ENCODE data around the gene ZFPM1.

ZFPM1 gene

DNA sequence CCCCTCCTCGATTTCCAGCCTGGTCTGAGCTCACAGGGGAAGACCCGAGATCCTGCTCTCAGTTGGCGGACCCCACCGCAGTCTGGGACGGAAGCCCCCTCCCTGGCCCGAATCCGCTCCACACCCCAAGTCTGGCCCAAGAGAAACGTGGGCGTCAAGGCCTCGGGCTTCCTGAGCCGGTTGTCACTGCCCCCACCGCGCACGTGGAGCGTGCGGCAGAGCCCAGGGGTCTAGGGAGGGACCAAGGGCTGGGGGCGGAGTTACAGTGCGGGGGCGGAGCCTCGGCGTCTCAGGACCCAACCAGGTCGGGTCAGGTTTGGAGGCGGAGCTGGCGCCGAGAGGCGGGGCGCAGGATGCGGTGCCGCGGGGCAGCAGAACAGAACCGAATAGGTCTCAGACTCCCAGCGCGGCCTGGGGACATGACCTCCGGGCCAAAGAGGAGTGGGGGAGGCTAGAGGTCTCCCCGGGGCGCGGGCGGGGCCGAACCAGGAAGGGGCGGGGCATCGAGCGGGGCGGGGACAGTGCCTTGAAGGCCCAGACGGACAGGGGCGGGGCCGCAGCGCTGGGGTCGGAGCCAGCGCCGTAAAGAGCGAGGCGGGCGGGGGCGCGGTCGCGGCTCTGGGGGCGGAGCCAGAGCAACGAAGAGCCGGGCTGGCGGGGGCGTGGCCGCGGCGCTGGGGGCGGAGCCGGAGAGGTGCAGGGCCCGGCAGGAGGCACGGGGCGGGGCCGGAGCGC lies 431 bp upstream of the ZFPM1 start:
- peak; percentile 98 to 99 for DNase-seq

DNA sequence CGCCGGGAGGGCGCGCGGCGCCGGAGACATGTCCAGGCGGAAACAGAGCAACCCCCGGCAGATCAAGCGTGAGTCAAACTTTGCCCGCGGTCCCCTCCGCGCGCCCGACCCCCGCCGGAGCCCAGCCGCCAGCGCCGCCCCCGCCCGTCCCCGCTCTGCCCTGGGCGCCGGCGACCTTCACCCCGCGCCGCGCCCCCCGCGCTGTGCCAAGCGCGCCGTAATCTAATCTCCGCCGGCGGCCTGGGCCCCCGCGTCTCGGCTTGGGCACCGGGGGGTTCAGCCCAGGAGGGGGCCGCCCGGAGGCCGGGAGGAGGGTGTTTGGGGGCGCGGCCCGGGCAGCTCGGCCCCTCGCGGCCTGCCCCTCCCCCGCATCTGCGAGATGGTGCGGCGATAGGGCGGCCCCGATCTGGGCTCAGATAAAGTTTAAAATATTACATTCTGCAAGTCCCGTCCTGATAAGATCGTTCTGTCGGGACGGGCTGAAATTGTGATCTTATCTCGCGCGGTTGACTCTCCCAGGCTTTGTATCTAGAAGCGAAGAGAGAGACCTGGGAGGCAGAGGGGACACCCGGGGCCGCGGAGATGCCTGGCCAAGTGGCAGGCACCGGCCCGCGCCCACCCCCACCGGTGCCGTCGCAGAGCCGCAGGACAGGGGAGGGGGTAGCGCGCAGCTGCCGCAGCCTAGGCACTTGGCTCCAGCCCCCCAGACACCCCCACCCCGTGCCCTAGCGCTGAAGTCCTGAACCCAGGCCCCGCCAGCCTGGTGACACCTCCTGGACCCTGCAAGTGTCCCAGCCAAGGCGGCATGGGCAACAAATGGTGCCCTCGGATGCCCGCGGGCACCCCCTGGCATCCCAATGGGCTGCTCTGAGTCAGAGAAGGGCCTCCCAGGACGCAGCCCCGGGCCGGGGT lies 787 bp downstream of the ZFPM1 start:
- DNase-seq, result peak in 1 of 2 donors; percentile 31

DNA sequence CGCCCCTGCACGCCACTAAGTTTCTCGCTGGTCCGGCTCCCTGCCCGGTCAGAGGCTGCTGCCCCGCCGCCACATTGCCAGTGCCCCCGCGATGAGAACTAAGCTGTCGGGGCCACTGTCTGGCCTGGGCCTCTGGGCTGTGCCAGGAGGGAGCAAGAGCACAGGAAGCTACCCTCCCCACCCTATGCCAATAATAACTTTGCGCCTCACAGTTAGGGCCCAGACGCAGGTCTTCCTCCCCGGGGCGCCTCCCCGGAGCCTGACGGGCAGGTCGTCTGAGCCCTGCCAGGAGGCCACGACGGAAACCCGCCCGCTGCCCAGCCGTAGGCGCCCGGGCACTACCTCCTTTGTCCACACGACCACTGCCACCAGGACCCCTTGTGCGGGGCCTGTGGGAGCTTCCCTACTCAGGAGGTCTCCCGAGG lies 1.5 kb downstream of the ZFPM1 start:
- peak in 1 of 2 donors; percentile 48 for DNase-seq

DNA sequence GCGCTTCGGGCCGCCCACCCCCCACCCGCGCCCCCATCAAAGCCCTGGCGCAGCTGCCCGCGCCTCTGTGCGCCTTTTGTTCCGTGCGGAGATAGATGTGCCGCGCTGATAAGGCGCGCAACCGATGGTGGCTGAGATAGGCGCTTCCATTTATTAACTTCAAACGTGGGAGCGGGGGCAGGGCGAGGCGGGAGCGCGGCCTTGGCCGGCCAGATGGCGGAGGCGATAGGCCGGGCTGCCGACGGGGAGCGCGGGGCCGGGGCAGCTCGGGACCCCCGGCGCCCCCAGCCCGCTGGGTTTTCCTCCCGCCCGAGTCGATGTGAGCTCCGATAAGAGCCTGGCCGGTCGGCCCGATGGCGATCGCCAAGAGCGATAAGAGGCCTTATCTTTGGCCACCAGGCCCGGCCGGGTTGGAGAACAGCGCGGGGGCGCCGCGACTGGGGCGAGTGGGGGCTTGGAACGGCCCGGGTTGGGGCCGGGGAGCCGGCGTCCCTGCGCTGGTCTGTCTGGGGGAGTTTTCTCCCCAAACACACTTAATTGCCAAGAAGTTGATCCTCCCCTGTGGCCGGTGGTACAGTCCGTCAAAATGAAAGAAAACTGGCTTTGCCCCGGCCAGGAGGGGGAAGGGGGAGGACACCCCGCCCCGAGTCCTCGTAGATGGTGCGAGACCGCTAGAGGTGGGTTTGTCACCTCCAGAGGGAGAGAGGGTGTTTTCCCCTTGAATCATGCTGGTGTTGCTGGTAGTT lies 2.7 kb downstream of the ZFPM1 start:
- peak; percentile 72 to 78 for DNase-seq

DNA sequence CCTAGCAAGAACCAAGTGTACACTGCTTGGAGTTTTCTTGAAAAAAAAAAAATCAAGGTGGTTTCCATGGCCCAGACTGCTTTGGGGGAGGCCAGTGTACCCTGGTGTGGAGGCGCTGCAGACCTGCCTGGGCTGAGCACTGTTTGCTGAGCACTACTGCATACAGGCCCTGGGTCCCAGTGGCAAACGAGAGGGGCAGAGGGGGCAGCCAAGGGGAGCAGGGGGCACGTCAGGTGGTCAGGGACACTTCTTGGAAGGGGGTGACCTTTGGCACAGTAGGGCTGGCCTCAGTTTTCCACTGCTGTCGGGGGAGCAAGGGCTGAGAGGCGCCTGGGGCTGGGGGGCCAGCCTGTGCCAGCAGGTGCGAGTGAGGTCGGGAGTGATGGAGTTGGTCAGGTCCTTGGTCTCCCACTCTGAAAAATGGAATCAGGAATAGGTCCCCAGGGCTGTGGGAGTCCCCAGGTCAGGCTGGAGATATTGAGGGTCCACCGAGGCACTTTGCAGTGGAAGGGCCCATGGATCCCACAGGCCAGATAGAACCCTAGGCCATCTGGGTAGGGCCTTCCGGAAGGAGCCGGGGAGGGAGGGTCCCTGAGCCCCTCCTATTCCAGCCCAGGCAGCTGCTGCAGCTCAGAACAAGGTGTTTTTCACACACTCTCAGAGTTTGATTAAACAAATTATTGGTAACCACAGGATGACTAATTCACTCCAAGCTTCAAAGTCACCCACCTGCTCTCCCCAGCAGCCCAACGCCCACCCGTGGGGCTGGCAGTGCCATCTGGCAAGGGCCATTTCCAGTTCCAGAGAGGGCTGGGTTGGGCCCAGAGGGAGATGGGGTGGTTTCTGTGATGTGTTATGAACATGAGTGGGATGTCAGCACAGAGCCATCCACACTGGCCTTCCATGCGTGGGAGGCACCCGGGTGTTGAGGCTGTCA lies 3.5 kb downstream of the ZFPM1 start:
- DNase-seq, result peak; percentile 75 to 87

DNA sequence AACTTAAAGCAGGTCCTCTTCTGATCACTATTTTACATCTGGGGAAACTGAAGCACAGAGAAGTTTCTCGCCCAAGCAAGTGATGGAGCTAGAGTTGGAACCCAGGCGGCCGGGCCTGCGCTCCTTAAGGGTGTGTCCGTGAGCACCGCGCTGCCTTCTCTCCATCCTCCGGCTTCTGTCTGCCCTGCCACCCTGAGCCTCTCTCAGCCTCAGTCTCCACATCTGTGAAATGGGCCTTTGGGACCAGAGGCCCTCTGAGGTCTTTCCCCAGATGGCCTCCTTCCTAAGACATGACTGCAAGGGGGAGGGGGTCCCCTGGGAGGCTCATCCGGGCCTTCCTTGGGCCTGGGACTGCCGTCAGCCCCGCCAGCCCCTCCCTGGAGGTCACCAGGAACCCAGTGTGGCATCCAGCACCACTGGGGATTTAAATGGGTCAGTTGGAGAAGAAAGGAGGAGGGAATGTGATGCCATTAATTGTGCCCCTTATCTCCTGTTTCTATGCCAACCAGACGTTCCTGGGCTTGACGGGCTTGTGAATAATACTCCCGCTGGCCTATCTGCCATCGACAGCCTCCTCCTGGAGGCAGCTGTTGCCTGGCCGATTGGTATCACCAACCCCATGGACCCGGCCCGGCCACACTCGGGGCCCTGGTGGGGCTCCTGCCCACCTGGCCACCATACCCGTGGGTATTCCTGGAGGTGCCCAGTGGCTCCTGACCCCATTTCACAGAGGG lies 5.1 kb downstream of the ZFPM1 start:
- DNase-seq, result no peak

DNA sequence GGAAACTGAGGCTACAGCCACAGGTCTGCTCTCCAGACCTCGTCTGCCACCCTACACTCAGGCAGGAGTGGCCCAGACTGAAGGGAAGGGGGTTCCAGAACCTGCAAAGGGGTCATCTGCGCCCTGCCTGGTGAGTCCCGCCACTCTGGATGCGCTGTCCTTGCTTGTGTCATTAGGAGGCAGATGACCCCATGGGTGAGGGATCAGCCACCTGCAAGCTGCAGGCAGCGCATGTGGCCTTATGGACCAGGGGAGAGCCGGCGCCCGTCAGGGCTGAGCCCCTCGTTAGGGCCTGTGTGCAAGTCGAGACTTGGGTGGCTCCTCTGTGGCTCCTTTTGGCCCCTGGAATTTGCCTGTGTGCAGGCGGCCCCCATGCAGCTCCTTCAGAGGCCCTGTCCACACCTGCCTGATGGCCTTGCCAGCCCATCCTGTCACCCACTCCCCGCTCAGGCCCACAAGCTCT lies 5.7 kb downstream of the ZFPM1 start:
- DNase-seq, result no peak

DNA sequence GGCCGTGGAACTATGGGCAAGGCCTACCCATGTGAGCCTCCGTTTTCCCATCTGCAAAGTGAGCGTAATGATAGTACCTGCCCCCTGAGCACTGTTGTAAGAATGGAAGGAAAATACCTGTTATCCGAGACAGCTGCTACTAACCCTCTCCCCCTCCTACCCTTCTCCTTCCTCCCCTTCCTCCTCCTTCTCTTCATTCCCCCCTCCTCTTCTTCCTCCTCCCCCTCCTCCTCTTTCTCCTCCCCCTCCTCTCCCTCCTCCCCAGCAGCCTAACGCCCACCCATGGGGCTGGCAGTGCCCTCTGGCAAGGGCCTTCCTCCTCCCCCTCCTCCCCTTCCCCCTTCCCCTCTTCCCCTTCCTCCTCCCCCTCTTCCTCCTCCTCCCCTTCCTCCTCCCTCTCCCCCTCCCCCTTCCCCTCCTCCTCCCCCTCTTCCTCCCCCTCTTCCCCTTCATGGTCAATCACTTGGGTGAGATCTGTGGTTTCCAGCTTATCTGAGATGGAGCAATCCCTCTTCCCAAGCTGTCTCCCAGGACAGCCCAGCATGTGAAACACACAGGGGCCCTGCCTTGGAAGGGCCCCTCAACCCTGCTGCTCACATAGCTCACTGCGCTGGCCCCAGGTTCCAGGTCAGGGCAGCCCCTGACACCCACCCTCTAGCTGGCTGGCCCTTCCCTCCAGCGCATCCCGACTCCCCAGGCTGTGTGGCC lies 6.4 kb downstream of the ZFPM1 start:
- DNase-seq, result no peak

DNA sequence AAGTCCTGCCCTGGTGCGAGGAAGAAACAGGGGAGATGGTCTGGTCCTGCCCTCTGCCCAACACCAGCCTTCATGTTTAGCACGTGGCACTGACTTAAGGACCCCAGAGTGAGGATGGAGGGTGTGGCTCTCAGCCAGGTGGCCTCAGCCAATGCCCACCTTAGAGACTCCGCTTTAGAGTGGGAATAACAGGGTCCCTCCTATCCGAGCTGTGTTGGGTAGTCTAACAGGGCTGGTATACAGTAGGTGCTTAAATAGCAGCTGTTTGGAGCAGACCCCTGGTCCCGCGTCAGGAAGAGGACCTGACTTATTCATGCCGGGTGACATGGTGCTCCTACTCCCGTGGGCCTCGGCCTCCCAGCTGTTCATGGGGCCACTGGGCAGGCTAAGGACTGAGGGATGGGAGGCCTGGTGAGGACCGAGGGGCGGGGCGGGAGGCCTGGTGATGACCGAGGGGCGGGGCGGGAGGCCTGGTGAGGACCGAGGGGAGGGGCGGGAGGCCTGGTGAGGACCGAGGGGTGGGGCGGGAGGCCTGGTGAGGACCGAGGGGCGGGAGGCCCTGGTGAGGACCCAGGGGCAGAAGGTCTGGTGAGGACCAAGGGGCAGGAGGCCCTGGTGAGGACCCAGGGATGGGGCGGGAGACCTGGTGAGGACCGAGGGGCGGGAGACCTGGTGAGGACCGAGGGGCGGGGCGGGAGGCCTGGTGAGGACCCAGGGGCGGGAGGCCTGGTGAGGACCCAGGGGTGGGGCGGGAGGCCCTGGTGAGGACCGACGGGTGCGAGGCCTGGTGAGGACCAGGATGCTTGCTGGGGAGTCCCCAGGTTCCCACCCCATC lies 7.6 kb downstream of the ZFPM1 start:
- DNase-seq, result no peak

DNA sequence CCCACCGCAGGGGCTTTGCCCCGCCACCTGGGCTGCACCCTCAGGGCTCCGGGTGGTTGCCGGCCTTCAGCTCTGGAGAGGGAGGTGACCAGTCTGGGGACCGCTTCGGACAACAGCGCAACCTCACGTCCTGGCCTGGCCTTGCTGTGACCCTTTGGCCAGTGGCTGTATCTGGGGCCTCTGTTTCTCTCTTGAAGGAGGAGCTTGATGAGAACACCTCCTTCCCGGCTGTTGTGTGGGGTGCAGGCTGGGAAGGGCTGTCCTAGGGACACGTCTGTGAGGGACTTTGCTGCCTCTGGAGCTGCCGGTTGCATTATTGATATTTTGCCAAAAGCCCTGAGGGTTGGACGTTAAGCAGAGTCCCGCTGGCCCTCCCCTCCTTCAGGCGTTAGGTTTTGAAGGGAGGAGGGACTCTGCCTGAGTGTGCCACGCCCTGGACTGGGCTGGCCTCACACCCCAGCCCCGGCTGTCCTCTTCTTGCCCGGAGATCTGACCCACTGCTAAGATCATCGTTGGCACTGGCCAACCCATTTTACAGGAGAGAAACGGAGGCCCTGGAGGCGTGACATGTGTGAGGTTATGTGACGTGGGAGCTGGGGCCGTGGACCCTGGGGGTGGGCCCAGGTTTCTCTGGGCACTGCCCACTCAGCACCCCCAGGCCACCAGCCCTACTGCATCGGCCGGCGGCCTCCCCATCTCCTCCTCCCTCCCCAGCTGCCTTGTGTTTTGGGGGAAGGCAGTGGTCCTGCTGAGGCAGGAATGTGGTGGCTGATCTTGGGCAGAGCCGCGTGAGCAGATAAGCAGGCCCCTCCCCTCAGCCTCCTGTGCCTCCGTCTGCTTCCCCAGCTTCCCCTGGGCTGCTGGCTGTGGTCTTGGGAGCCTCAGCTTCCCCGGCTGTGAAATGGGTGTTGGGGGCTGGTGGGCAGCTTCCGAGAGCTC lies 8.5 kb downstream of the ZFPM1 start:
- no peak for DNase-seq

DNA sequence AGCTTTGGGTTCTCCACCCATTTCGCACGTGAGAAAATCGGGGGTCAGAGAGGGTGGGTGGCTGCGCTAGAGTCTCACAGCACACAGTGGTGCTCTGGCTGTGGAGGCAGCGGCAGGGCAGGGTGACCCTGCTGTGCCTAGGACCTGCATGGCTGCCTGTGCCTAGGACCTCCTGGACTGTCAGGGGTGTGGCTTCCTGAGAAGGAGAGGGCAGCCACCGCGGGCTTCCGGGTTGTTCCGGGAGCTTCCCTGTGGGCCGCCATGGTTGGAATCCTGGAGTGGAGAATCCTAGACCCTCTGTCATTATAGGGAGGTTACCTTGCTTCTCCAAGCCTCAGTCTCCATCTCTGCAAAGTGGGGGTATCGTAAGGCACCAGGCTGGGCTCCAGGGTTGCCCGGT lies 9.3 kb downstream of the ZFPM1 start:
- DNase-seq, result no peak

DNA sequence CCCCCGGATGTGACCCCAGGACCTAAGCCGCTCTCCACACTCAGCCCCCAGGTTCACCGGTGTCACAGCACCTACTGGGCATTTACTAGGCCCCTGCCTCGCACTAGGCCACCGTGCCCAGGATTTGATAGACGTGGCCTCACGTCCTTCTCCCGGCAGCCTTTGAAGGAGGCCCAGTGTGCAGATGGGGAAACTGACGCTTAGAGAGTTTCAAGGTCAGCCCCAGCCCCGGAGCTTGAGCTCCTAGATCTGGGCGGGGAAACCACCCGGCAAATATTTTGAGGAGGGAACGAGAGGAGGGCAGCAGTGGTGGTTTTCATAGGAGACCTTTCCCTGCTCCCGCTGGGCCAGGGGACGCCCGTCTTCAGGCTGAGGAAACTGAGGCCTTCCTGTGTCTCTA lies 10.3 kb downstream of the ZFPM1 start:
- no peak for DNase-seq

DNA sequence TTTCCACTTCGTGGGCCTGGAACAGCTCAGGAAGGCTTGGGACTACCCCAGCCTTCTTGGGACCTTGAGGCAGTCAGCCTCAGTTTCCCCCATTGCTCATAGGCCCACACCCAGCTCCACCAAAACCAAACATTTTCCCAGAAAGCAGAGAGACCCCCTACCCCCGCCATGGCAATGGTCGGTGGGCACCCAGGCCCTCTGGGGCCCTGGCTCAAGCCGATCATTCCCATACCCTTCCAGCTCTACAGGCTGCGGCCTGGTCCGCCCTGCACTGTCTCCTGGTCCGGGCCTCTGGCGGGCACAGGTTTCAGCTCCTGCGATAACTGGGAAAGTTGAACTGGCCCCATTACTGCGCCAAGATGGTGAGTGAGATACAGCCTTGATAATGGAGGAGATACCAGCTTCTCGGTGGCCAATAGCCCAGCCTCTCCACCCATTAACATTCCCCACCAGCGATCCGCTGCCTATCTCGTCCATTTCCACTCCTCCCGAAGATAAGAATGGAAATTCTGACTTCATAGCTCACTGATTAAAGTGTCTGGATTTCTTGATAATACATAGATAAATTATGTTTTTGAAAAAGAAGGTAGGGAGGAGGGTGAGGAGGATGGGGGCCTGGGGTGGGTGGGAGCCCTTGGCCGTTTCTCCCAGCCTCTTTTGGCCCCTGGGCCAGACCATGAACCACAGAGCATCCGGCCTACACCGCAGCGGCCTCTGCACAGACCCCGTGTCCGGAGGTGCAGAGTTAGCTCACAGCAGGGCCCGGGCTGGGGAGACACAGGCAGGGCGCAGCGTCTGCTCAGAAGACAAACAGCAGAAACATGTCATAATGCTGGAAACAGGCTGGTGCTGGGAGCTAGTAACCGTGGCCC lies 11.6 kb downstream of the ZFPM1 start:
- DNase-seq, result no peak

DNA sequence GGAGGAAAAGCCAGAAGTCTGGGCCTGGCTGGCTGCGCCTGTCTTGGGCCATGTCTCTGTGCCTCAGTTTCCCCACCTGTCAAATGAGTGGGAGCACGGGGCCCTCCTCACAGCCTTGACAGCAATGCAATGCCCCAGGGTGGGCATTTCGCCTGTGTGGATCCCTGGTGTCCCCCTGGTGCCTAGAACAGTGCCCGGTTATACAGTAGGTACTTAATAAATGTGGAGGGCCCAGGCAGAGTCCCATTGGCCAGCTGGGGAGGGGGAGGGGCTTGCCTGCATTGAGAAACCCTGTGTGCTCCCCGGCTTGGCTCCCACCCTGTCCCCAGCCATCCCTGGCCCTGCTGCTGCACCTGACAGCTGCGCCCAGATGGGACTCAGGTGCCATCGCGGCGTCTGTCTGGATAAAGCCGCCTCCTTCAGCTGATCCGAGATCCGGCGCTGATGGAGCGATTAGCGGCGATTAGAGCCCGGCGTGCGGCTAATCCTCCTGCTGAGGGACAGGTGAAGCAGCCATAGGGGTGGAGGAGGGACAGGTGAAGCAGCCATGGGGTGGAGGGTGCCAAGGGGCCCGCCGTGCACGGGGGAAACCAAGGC lies 12.4 kb downstream of the ZFPM1 start:
- DNase-seq, result no peak

DNA sequence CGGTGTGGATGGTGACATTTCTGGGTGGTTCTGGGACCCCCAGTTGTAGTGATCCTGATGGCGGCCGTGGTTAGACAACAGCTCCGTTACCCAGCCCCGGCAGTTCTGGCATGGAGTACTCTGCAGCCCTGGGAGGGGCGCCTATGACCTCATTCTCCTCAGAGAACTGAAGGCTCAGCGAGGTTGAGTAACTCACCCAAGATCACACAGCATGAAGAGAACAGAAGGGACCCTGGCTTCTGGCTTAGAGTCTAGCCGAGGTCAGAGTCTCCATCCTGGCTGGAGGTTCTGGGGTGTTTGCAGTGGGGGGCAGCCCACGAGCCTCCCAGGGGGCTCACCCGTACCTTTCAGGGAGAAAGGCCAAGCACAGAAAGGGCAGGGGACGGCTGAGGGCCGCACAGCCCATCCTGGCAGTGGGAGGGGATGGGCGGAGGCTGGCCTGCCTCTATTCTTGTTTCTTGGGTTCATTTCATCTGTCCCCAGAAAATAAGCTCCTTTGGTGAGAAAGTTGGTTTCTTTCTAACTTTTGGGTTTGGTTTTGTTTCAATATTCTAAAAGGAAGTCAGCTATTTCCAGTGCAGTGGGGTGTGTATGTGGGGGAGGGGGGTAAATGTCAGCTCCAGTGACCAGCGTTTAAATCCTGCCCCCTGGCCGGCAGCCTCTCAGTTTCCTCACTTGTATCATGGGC lies 13.2 kb downstream of the ZFPM1 start:
- peak; percentile 25 to 26 for DNase-seq

DNA sequence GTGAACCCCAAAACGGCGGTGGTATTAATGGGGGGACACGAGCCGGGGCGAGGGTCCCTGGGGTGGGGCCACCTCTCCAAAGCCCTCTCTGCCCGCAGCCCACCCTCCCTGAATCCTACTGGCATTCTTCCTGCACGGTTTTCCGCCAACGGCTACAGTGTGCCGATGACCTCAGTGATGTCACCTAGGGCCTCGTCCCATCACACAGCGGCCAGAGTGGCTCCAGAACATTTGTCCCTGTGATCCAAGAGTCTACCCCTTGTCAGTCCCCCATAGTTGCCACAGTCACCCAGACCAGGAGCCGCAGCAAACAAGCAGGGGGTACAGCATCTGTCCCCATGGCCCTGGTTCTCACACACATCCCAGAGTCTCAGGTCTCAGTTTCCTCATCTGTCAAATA lies 13.9 kb downstream of the ZFPM1 start:
- no peak for DNase-seq

Measured in activated CD4-positive, alpha-beta T cell treated with anti-CD3 and anti-CD28 coated beads for 4 hours (primary cell).